SH-SY5Y (cell line): ENCODE data around the gene GTSF1L.

Experiments
- GATA2 ChIP-seq: IDR thresholded peaks from 2 replicates; pipeline ENCODE4 v1.6.1; 2011; ENCODE audit warnings: mild to moderate bottlenecking, low read depth, low read length
- GATA3 ChIP-seq: IDR thresholded peaks from 2 replicates; pipeline ENCODE4 v1.6.1; 2011; ENCODE audit warnings: low read depth, mild to moderate bottlenecking, low read length, moderate library complexity

DNA sequence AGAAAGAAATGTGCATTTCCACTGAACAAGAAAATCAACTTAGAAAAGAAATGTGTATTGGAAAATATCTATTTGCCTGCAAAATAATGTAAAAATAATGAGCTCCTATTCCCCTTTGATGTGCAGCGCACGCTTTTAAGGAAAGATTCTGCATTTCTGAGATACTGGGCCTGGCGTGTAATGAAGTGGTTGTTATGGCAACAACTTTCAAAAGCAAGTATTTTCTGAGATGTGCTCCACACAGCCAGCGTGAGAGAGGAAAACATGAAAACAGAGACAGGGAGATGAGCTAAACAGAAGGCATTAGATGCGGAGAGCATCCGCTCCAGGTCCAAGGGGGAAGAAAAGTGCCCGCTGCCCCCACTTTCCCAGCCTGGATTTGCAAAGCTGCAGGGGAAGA is 39.1 kb upstream of the GTSF1L start:
- TF ChIP-seq GATA2: no peak
- no peak for TF ChIP-seq GATA3
